Globus pallidus (tissue), 1 donor: Measurements from ENCODE around the gene FOXR1.
"Not testable (repeated sequence)": the region's sequence is repeated elsewhere in the genome, so short reads cannot be mapped to it uniquely, and the experiment has no call there.

Source experiments
- DNase-seq: peaks from one replicate; pipeline ENCODE4 v3.0.0-alpha.2; 2015; ENCODE audit warnings: low spot score

Gene FOXR1

DNA sequence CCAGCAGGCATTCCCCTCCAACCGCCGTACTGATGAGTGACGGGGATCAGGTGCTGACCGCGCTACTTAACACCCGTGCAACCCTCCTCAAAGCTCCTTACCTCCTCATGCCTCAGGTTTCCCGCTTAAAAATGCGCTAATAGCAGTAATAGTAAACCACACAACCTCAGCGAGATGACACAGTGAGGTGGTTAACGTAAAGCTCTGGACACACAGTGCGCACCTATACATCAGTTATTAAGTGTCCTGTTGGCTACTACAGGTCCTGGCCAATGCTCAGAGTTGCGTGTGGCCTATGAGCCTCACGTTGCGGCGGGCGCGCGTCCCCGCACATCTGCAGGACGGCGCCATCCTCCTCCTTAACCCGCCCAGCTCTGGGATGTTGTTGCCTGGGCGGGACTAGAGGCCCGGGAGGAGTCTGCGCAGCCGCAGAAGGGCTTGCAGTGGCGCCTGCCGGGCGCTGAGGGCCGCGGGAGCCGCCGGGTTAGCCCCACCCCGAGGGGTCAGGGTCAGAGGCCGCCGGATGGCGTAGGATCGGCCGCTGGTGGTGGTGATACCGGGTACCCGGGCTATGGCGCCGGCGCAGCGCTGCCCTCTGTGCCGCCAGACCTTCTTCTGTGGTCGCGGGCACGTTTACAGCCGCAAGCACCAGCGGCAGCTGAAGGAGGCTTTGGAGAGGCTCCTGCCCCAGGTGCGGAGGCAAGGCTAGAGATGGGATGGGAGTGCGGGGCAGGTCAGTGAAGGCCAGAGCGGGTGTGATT, 26.2 kb downstream of the FOXR1 start, which contains the start of gene CENATAC:
CENATAC (plus strand) TSS at position 512 of the 761 bp plus-strand sequence; CDS start at position 572, 60 bp downstream.
- DNase-seq, result peak; percentile 95

GRCh38 chr11:118998388-118998717, 26.8 kb downstream of the FOXR1 start:
- DNase-seq, result no peak

DNA sequence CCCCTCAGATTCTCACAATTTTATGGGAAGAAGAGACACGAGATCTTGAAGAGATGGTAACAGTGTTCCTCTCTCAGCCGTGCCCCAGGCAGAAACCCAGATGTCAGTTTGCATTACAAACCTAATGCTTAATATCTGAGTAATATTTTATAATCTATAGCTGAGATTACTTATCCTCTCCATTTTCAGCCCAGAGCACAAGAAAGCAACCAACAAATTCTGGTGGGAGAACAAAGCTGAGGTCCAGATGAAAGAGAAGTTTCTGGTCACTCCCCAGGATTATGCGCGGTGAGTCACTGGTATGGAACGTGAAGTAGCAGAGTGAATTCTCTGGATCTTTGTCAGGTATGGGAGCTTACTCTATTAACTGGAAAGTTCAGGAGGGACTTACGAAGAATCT, 27.3 kb downstream of the FOXR1 start:
- no peak for DNase-seq

- no peak for DNase-seq
Observed at GRCh38 chr11:119000906-119001305, 29.3 kb downstream of the FOXR1 start.

GRCh38 chr11:119006656-119007055, 35.1 kb downstream of the FOXR1 start:
- DNase-seq, result no peak

- DNase-seq, result no peak
Observed at GRCh38 chr11:119011476-119012053, 40.0 kb downstream of the FOXR1 start.

- DNase-seq, result no peak
Observed at GRCh38 chr11:119012629-119013170, 41.1 kb downstream of the FOXR1 start.

- no peak for DNase-seq
Observed at GRCh38 chr11:119014209-119014924, 42.8 kb downstream of the FOXR1 start.

GRCh38 chr11:119015054-119015611, 43.6 kb downstream of the FOXR1 start:
- DNase-seq, result no peak

DNA sequence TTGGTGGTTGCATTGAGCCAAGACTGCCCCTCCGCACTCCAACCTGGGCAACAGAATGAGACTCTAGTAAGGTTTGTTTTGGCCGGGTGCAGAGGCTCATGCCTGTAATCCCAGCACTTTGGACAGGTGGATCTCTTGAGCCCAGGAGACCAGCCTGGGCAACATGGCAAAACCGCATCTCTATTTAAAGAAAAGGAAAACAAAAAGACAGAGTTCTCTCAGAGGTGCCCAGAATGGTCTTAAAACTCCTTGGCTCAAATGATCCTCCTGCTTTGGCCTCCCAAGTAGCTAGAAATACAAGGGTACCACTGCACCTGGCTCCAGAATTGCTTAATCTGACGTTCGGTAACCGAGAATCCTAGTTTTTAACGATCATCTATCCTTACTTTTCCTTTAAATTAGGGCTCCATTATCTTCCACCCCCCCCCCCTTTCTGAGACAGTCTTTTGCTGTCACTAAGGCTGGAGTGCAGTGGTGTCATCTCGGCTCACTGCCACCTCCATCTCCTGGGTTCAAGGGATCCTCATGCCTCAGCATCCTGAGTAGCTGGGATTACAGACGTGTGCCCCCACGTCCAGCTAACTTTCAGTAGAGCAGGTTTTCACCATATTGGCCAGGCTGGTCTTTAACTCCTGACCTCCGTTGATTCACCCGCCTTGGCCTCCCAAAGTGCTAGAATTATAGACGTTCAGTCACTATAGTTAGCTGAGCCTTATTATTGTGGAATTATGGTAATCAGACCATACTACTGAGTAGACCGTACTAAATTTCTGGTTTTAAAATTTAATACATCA, 44.9 kb downstream of the FOXR1 start:
- no peak for DNase-seq

DNA sequence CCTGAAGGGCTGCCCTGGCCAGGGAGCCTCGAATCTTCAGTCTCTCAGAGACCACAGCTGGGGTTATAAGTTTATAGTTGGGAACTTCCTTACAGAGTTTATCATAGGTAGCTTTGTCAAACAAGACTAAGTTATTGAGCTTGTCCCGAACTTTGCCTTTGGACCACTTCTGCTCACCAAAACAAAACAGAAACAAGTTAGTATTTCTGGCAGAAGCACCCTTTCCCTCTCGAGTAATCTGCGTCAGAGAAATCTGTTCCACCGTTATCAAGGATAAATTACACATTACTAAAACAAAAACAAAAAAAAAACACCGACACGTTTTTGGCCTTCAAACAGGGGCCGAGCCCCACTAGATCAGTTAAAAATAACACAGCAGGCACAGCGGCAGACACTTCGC, 45.8 kb downstream of the FOXR1 start:
- DNase-seq, result not testable (repeated sequence)

- peak; percentile 98 for DNase-seq
Observed at GRCh38 chr11:119018074-119018938, 46.7 kb downstream of the FOXR1 start, which contains the start of the genes RPS25 and TRAPPC4. TSS of gene RPS25 (minus strand) at chr11:119018343. CDS start at chr11:119018284, 59 bp downstream. TSS of gene TRAPPC4 (plus strand) at chr11:119018766. CDS start at chr11:119018796, 30 bp downstream.

- no peak for DNase-seq
Observed at GRCh38 chr11:119019996-119020395, 48.4 kb downstream of the FOXR1 start.

DNA sequence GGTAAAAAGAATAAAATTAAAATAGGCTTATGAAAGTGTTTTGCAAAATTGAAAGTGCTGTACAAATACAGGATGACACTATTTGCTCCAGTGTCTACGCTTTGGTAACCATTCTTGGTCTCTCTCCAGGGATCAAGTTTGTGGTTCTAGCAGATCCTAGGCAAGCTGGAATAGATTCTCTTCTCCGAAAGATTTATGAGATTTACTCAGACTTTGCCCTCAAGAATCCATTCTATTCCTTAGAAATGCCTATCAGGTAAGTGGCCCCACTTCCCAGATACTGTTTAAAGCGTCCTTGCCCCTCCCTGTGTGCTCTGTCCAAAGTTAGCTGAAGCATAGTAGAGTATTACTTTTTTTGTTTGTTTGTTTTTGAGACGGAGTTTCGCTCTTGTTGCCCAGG, 50.1 kb downstream of the FOXR1 start:
- no peak for DNase-seq

GRCh38 chr11:119023741-119024140, 52.2 kb downstream of the FOXR1 start:
- DNase-seq, result no peak

DNA sequence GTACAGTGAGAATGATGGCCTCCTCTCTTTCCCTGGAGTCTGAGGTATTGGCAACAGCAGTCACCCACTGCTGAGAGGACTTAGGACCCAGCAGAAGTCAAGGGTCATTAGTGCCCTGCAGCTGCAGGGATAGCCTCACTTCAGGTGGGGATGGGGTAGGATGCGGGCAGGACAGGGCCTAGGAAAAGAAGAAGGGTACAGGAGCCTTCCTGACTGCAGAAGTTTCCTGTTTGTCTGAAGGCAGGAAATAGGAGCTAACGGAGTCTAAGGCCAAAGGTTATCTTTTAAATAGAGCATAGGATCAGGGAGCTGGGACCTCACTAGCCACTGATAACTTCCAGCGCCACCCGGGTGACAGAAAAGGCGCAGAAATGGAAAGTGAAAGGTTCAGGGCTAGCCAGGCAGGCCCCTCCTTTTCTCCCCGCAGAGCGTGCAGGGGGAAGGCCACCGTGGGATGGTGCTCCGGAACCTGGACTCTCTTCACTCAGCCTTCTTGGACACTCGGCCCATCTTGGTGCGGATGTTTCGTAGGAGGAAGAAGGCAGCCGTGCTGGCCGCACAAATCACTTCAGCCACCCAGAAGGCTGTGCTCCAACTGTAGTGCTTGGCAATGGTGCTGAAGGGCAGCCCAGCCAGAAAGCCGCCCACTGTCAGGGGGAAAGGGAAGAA, 53.0 kb downstream of the FOXR1 start:
- no peak for DNase-seq

DNA sequence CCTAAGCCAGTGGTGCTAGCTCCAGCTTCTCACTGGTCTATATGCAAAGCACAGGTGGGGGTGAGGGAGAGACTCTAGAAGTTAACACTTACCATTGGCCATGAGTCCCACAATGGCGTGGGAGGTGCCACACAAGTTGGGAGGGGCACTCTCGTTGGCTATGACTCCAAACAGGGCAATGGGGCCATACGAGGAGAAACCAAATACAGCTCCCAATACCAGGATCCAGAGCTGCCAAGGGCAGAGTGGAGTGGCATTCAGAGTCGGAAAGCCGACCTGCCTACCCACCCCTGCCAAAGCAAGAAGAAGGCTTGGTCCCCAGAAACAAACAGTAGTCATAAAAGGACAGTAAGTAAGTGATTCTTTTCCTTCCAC, 53.5 kb downstream of the FOXR1 start:
- DNase-seq, result no peak

DNA sequence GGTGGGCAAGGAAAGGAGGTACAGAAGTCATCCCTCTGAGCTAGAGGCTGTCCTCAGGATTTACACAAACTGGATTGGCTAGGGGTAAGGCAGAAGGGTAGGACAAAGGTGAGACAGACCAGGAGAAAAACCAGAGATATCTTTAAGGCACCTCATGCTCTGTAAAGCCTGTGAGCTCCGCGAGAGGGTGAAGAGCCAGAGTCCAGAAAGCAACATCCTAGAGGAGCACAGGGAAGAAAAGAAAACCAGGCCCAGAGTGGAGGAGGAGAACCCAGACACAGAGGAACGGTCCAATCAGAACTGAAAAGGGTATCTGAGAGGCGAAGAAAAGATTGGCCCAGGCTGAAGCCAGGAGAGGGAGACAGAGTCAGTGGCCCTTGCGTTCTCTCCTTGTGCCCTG, 54.0 kb downstream of the FOXR1 start:
- DNase-seq, result no peak

- DNase-seq, result no peak
Observed at GRCh38 chr11:119025978-119026766, 54.6 kb downstream of the FOXR1 start.
